ENCODE measurements around the gene LYZL1.

- no peak for TF ChIP-seq CTCF (IDR thresholded peaks at IDR 0.05)
- no peak for TF ChIP-seq MAX (IDR thresholded peaks at IDR 0.05; ENCODE audit: low read depth)
- no peak for TF ChIP-seq EP300 (IDR thresholded peaks at IDR 0.05; ENCODE audit: borderline replicate concordance in 1 of 2, low read depth in 1 of 2, low read length in 1 of 2)
- TF ChIP-seq POLR2AphosphoS5 (IDR thresholded peaks at IDR 0.05; ENCODE audit: low read depth, low read length): no peak
- TF ChIP-seq SMC3 (IDR thresholded peaks at IDR 0.05; ENCODE audit: low read depth, low read length): no peak
- TF ChIP-seq YY1 (IDR thresholded peaks at IDR 0.05; ENCODE audit: low read depth): no peak
- no peak for TF ChIP-seq TEAD4 (IDR thresholded peaks at IDR 0.05; ENCODE audit: borderline replicate concordance, insufficient read depth)
- no peak for TF ChIP-seq EZH2phosphoT487 (IDR thresholded peaks at IDR 0.05; ENCODE audit: borderline replicate concordance, low read depth)
- TF ChIP-seq RAD21 (IDR thresholded peaks at IDR 0.05; ENCODE audit: low read length): no peak
Observed at GRCh38 chr10:29265210-29265768, 23.6 kb upstream of the LYZL1 start.

Measured in SK-N-SH (cell line).